Keratinocyte (primary cell): ENCODE results near the gene KPNA1.

Experiments
- CTCF ChIP-seq, 3 experiments: IDR thresholded peaks in 1 of 3; conservative IDR thresholded peaks in 1 of 3; optimal IDR thresholded peaks in 1 of 3; 2 replicates in 2 of 3; 3 replicates in 1 of 3; pipeline versions ENCODE3 to v1.5.1; 2011; ENCODE audit warnings: low read length in 3 of 3, mild to moderate bottlenecking in 3 of 3, moderate library complexity in 2 of 3, control low read depth in 1 of 3, inconsistent platforms in 1 of 3; ENCODE audit not compliant: insufficient read depth in 2 of 3; ENCODE audit errors: extremely low read depth in 1 of 3
- EZH2 ChIP-seq: IDR thresholded peaks from one replicate; pipeline ENCODE4 v1.6.1; 2012; ENCODE audit warnings: inconsistent platforms, mild to moderate bottlenecking, low read length, moderate library complexity

DNA sequence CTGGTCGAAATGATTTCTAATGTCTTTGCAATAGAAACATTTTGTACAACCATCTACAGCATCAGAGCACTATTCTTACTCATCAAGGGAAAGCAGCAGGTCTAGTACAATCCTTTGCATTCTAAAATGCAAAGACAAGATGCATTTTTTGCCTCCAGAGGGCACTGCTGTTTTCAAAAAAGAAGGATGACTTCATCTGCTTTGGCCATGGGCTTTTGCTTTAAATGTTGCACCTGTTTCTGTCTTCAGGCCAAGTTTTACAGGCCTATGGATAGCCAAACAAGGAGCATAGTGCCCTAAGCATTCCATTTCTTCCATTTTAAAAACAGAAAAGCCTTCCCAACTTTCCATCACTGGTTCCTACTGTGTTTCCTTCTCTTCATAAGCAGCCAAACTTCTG, 45.9 kb upstream of the KPNA1 start:
- TF ChIP-seq CTCF (optimal IDR thresholded peaks at IDR 0.05 in 1 of 3, IDR thresholded peaks at IDR 0.05 in 1 of 3, conservative IDR thresholded peaks at IDR 0.05 in 1 of 3; ENCODE audit: extremely low read depth in 1 of 3, insufficient read depth in 2 of 3, low read length in 3 of 3) (peak; percentile 48 to 67 (median 59)), EZH2 (no peak)
